Skeletal muscle cell (primary cell): ENCODE measurements around the gene SEC61A1.

ENCODE experiments used
- DNase-seq: peaks from one replicate; pipeline ENCODE4 v3.0.0-alpha.2; 2010; ENCODE audit warnings: low read depth
- H3K4me3 ChIP-seq: 2 replicates; pipeline ENCODE4 v1.5.1; 2011; ENCODE audit warnings: low read depth, mild to moderate bottlenecking, control low read depth, low read length, moderate library complexity

Gene SEC61A1

GRCh38 chr3:128051837-128052594 lies at the start of gene SEC61A1:
SEC61A1 (plus strand) TSS chr3:128052437; CDS start chr3:128052553, 116 bp downstream.
- peak within 1 kb of the TSS; percentile 92 for H3K4me3 ChIP-seq
- DNase-seq: peak; percentile 80

- H3K4me3 ChIP-seq: no peak overlapping the region
- no peak for DNase-seq
These were observed 47.6 kb upstream of the SEC61A1 start for GRCh38 chr3:128004661-128005060.

DNA sequence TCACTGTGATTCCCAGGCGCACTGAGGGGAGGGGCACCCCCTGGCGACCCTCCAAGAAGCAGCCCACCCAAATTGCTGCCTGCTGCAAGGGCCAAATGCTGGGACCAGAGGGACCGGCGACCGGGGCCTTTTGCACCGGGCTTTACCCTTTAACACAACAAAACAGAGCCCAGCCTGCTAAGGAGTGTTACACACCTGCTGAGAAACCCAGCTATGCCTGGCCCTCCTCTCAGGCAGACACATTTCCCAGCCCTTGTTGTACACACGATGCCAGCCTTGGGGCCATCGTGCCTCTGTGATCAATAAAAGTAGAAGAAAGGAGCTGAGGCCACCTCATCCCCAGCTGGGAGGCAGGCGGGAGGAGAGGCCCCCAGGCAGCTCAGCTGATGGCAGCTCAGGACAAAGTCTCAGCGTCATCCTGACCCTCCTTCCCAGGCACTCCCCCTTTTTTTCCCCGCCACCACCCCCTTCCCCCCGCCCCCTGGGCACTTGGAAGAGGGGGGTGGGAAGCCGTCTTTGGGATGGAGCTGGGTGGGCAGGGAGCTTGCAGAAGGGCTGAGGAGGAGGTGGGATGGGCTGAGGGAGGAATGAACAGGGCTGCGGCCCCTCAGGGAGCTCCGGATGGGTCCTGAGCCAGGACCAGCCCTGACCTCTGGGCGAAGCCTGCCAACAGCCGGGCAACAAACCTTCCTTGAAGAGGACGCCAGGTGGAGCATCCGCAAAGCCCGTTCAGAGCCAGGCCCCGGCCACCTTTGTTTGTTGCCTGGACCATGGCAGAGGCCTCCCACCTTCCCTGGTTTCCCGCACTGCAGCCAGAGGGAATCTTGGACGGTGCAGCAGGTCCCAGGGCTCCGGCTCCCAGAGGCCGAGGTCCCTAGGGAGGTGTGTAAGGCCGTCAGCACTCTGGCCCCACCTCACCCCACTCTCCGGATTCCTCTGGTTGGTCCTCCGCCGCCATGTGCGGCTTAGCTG lies 45.9 kb upstream of the SEC61A1 start:
- H3K4me3 ChIP-seq: no peak overlapping the region
- no peak for DNase-seq

DNA sequence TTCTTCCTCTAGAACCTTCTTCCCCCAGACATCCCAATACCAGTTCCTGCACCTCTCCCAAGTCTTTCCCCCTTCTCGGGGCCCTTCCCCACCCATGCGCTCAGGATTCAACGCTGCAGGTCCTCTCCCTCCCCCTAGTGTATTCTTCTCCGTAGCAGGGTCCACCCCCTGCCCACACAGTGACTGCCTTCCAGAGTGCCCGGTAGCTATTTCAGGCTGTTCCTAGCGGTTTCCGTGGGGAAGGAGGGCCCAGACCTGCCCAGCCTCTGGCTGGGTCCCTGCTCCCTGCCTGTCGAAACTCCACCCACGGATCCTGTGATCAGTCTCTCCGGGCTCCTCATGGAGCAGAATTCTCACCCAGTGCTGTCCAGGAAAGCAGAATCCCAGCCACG lies 45.2 kb upstream of the SEC61A1 start:
- no peak for DNase-seq
- no peak overlapping the region for H3K4me3 ChIP-seq

DNA sequence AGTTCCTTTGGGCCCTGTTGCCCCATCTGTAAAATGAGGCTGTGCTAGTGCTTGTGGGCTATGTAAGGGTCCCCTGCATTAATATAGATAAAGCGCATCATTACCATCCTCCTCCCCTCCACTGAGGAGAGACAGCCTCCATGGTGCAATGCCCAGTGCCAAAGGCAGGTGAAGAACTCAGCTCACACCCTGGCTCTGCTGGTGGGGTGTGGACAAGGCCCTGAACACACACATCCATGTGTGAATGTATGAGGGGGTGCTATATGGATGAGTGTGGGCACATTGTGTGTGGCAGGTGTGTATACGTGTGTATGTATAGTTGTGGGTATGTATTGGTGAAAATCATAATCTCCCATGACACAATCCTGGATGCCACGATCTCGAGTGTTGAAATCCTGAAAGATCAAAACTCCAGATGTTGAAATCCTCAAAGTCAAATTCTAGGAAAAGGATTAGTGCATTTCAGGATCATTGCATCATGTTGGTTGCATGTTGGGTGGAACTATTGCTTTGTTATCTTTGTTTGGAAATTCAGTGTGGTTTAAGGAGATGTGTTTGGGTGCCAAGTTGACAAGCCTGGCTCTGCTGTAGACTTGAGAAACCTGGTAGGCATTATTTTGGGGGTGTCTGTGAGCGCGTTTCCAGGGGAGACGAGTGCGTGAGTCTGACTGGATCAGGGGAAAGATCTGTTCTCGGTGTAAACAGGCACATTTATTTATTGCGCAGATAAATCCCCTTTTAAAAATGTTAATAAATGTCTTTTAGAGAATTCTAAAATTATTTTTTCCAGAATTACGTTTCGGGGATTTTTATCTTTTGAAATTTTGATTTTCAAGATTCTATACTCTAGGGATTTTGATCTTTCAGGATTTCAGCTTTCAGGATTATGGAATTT lies 42.0 kb upstream of the SEC61A1 start:
- DNase-seq: peak; percentile 60
- H3K4me3 ChIP-seq: no peak overlapping the region

- DNase-seq: no peak
These were observed 41.1 kb upstream of the SEC61A1 start for GRCh38 chr3:128011140-128011539.

DNA sequence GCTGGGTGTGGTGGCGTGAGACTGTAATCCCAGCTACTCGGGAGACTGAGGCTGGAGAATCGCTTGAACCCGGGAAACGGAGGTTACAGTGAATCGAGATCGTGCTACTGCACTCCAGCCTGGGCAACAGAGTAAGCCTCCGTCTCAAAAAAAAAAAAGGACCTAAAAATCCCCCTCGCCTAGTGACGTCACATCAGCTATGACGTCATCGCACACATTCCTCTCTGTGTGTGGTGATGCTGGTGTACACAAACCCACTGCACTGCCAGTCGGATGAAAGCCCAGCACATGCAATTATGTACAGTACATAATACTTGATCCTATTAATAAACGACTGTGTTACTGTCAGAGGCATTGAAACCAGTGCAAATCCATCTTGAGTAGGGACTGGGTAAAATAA lies 40.2 kb upstream of the SEC61A1 start:
- H3K4me3 ChIP-seq: no peak overlapping the region
- DNase-seq: no peak

More at GRCh38 chr3:128011140-128011539, 41.1 kb upstream of the SEC61A1 start:
- H3K4me3 ChIP-seq: no peak overlapping the region

DNA sequence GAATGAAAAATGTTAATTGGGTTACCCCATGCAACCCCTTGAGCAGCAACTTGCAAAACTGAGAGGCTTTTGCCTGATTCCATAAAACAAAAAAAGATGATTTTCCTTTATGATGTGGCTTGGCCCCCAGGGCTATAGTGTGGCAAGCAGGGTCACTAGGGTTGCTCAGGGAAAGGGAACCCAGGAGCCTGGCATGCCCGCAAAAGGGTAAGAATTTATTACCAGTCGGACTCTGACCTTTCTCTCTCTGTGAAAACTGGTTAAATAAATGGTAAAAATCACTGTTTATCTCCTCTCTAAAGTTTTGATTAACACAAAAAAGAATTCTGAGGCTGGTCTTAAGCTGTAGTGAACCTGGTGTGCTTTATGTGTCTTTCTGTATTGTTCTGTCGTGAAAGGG lies 37.7 kb upstream of the SEC61A1 start:
- no peak for DNase-seq
- no peak overlapping the region for H3K4me3 ChIP-seq

DNA sequence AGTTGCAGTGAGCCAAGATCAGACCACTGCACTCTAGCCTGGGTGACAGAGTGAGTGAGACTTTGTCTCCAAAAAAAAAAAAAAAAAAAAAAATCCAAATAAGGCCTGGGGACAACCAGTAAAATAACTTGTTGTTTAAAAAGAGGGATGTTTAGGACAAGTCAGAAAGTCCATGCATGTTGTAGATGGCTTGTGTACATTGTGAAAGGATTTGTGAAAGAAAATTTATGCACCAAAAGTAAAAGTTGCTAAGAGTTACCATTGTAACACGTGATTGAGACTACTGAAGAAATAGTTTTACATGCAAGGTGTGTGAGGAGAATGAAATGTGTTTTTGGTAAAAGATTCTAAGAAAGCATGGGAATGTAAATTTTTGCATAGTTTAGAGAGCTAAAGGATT lies 35.7 kb upstream of the SEC61A1 start:
- H3K4me3 ChIP-seq: no peak overlapping the region
- no peak for DNase-seq

DNA sequence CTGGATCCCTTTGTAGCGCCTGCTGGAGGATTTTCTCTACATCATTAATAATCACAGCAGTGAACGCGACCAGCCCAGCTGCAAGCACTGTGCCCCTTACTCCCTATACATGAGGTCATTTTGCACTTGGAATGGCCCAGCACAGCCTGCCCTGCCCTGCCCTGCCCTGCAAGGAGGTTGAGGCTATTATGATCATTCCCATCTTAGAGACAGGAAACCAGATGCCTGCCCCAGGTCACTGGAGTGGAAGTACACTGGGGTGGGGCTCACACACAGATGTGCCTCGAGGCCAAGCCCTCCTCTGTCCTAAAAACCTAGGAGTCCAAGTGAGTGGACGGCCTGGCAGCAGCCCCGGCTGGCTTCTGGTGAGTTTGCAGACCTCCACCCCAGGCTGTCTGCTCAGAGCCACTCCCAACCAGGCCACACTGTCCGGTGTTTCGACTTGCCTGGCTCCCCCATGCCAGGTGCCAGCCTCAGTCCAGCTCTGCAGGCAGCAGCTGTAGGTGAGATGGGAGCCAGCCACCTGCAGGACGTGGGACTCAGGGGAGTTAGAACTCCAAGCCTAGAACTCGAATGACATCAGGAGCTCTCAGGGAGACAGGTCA lies 30.4 kb upstream of the SEC61A1 start:
- DNase-seq: no peak
- no peak overlapping the region for H3K4me3 ChIP-seq

- DNase-seq: no peak
- H3K4me3 ChIP-seq: no peak overlapping the region
These were observed 19.1 kb upstream of the SEC61A1 start for GRCh38 chr3:128033102-128033501.

GRCh38 chr3:128036119-128036518 lies 16.1 kb upstream of the SEC61A1 start:
- DNase-seq: no peak
- H3K4me3 ChIP-seq: no peak overlapping the region

- no peak for DNase-seq
- H3K4me3 ChIP-seq: no peak overlapping the region
These were observed 12.2 kb upstream of the SEC61A1 start for GRCh38 chr3:128040041-128040440.

GRCh38 chr3:128040660-128041059 lies 11.6 kb upstream of the SEC61A1 start:
- DNase-seq: no peak
- H3K4me3 ChIP-seq: no peak overlapping the region

GRCh38 chr3:128041344-128041743 lies 10.9 kb upstream of the SEC61A1 start:
- no peak for DNase-seq
- H3K4me3 ChIP-seq: no peak overlapping the region

- no peak overlapping the region for H3K4me3 ChIP-seq
- no peak for DNase-seq
These were observed 1.6 kb upstream of the SEC61A1 start for GRCh38 chr3:128050597-128050996.

- DNase-seq: no peak
- H3K4me3 ChIP-seq: peak overlapping the region; percentile 85
These were observed 789 bp upstream of the SEC61A1 start for GRCh38 chr3:128051459-128051836.

DNA sequence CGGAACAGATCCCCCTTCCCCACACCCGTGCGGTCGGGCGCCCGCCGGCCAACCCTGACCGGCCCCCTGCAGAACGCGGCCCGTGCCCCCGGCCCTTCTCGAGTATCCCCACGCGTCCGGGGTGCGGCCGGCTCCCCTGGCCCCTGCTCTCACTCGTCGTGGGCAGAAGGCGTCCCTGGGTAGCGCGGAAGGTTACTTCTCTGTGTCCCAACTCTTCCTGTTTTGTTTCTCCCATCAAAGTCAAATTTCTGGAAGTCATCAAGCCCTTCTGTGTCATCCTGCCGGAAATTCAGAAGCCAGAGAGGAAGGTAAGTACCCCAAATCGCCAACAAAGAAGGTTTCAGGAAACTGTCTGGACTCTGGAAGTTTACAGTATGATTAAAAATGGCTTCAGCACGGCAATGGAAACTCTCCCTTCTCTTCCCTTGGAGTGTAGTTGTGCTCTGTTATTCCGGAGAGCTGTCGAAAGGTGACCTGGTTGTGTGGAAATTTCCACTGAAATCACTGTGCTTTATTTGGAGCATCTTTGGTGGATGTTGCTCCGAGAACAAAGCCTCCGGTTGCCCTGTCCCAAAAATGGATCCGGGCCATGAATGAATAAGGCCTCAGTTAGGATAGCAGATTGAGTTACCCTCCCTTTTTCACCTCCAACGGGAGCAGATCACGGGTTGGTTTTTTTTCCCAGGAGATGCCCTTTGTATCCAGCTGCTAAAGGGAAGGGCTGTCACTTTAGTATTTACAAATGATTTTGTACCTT lies 536 bp downstream of the SEC61A1 start:
- DNase-seq: no peak
- H3K4me3 ChIP-seq: peak overlapping the region; percentile 92
